K562 (cell line): ENCODE measurements around the gene RGS3. TPM values are rescaled to one million over a fixed set of nuclear protein-coding genes. Genes with fewer than 3 reads are reported as not detected.
A peak's percentile ranks its signal among the peaks of the same experiment; 100 is the strongest.

Experiments used
- ATAC-seq: fragments of 200-7000 bp; cut with Tn5 transposase; 3 replicates; pipeline ENCODE4 v1.9.1; 2020; ENCODE audit warnings: moderate library complexity
- BruUV-seq: library from RNA; stranded (reverse); fragments of 400-500 nt; replicated peaks from 2 replicates; lab custom pipeline; 2021; lab: Mats Ljungman, UMichigan
- CTCF ChIA-PET: fragments of 300-600 bp; formaldehyde crosslinking; extraction: SDS; loops from one replicate; lab custom pipeline; 2021; ENCODE audit warnings: low intra/inter-chr PET ratio; lab: Yijun Ruan, JAX
- POLR2A ChIA-PET: fragments of 300-600, 350-650 bp; sonication (Branson Sonifier 250); formaldehyde crosslinking; extraction: SDS; loops from one replicate; lab custom pipeline; 2021; ENCODE audit warnings: antibody characterized with exemption, inconsistent platforms; lab: Yijun Ruan, JAX
- DNase-seq, 4 experiments: peaks; one replicate each; pipeline versions ENCODE4 v3.0.0 to v3.0.0-alpha.2; 2011 to 2018; ENCODE audit warnings: low spot score in 3 of 4, mixed read lengths in 3 of 4; ENCODE audit errors: extremely low read depth in 1 of 4
- FAIRE-seq: peaks from 2 replicates; lab custom pipeline; 2011; peaks lifted over from hg19 to GRCh38; lab: Jason Lieb, UNC
- H2AFZ ChIP-seq: 2 replicates; pipeline ENCODE4 v1.6.0; 2011; ENCODE audit warnings: low read depth, low read length, control low read depth, inconsistent platforms
- H3K27ac ChIP-seq: fragments of 200-600 bp; 3 replicates; pipeline ENCODE4 v1.8.0; 2011; ENCODE audit warnings: low read depth, mild to moderate bottlenecking, control low read depth, inconsistent platforms, low read length, moderate library complexity, mixed read lengths; ENCODE audit errors: extremely low read depth
- H3K27me3 ChIP-seq, 2 experiments: fragments of 300-600 bp in 1 of 2; 2 replicates in 1 of 2; 3 replicates in 1 of 2; pipeline versions ENCODE4 v1.6.0 to v1.8.0; 2011; ENCODE audit warnings: inconsistent platforms in 2 of 2, low read length in 2 of 2, mild to moderate bottlenecking in 1 of 2, mixed read lengths in 1 of 2, moderate library complexity in 1 of 2; ENCODE audit not compliant: control insufficient read depth in 2 of 2, insufficient read depth in 2 of 2
- H3K36me3 ChIP-seq: fragments of 300-600 bp; 3 replicates; pipeline ENCODE4 v1.8.0; 2011; ENCODE audit warnings: mild to moderate bottlenecking, low read length, inconsistent platforms; ENCODE audit not compliant: control insufficient read depth, insufficient read depth
- H3K4me1 ChIP-seq, 2 experiments: fragments of 200-600 bp in 1 of 2; replicated peaks in 1 of 2; 2 replicates in 1 of 2; 3 replicates in 1 of 2; pipeline versions ENCODE4 v1.5.1 to v1.8.0; 2011; ENCODE audit warnings: inconsistent platforms in 2 of 2, low read length in 2 of 2, mild to moderate bottlenecking in 1 of 2, mixed read lengths in 1 of 2, moderate library complexity in 1 of 2; ENCODE audit not compliant: control insufficient read depth in 2 of 2, insufficient read depth in 2 of 2
- H3K4me2 ChIP-seq: 2 replicates; pipeline ENCODE4 v1.6.1; 2011; ENCODE audit warnings: low read length, control low read depth, inconsistent platforms, mixed read lengths; ENCODE audit not compliant: insufficient read depth
- H3K4me3 ChIP-seq: fragments of 200-600 bp; sonication (generic), shearing (Covaris generic); 2 replicates; pipeline ENCODE4 v1.5.1; 2016; ENCODE audit warnings: control low read depth, inconsistent platforms
- H3K79me2 ChIP-seq: fragments of 200-600 bp; 3 replicates; pipeline ENCODE4 v1.8.0; 2011; ENCODE audit warnings: low read length, inconsistent platforms; ENCODE audit not compliant: control insufficient read depth, insufficient read depth
- H3K9ac ChIP-seq, 2 experiments: 2 replicates each; pipeline versions ENCODE4 v1.6.0 to v1.6.1; 2011; ENCODE audit warnings: low read depth in 2 of 2, low read length in 2 of 2, control low read depth in 1 of 2, inconsistent platforms in 1 of 2, mild to moderate bottlenecking in 1 of 2, mixed read lengths in 1 of 2; ENCODE audit not compliant: insufficient read depth in 1 of 2
- H3K9me1 ChIP-seq: one replicate; pipeline ENCODE4 v1.6.0; 2011; ENCODE audit warnings: inconsistent platforms, mild to moderate bottlenecking, low read length, moderate library complexity; ENCODE audit not compliant: control insufficient read depth, insufficient read depth
- H3K9me3 ChIP-seq: replicated peaks from 2 replicates; pipeline ENCODE4 v1.5.1; 2011; ENCODE audit warnings: low read depth, low read length, inconsistent platforms; ENCODE audit not compliant: control insufficient read depth, insufficient read depth
- H4K20me1 ChIP-seq: replicated peaks from 2 replicates; pipeline ENCODE4 v1.6.1; 2011; ENCODE audit warnings: low read length, inconsistent platforms, mixed read lengths; ENCODE audit not compliant: control insufficient read depth, insufficient read depth
- GTF2E2 ChIP-seq: fragments of 200-800 bp; sonication (Bioruptor generic); IDR thresholded peaks from 2 replicates; pipeline ENCODE4 v1.6.1; 2016; ENCODE audit warnings: missing genetic modification characterization, missing compliant biosample characterization
- KAT7 ChIP-seq: sonication (generic); formaldehyde crosslinking; IDR thresholded peaks from 2 replicates; pipeline ENCODE4 v1.8.0; 2022; ENCODE audit warnings: missing genetic modification reagents, mild to moderate bottlenecking, borderline replicate concordance
- NFIC ChIP-seq: fragments of 450-650 bp; IDR thresholded peaks from 2 replicates; pipeline ENCODE4 v1.6.1; 2017; ENCODE audit warnings: mild to moderate bottlenecking, inconsistent platforms
- PPARD ChIP-seq: fragments of 250-450 bp; sonication (Bioruptor Pico); IDR thresholded peaks from 2 replicates; pipeline ENCODE4 v1.8.0; 2022; ENCODE audit warnings: inconsistent platforms, mild to moderate bottlenecking, moderate library complexity
- WGBS: fragments of 100-300 bp; shearing (Covaris generic); methylation state at CpG from one replicate; pipeline ENCODE4 v1.1.6; 2016; ENCODE audit warnings: low coverage, mixed read lengths; ENCODE audit not compliant: insufficient coverage; ENCODE audit errors: missing lambda C conversion rate; 5-methylcytosine and 5-hydroxymethylcytosine counted together
- in situ Hi-C: fragments of 300-500 bp; cut with MboI; formaldehyde crosslinking; loops from 4 replicates; pipeline ENCODE4 v1.15.0; 2018; ENCODE audit warnings: inconsistent platforms, mixed read lengths
- intact Hi-C: fragments of 100-400 bp; cut with micrococcal nuclease; formaldehyde crosslinking; loops from 2 replicates; pipeline ENCODE4 v1.14.2; 2022
- polyA plus RNA-seq, 8 experiments: library from polyadenylated mRNA; depleted of rRNA in 4 of 8; stranded (reverse) in 5 of 8; unstranded in 3 of 8; fragments of >200 nt; fragmentation: Nextera tagmentation in 2 of 8; fragmentation: Illumina TruSeq in 1 of 8; extraction: Ambion mirVana in 2 of 8; extraction: Trizol in 1 of 8; gene quantifications; 2 replicates each; pipeline versions ENCODE4 v1.2.1 to v1.2.3, GENCODE V29; 2011 to 2014; ENCODE audit warnings: inconsistent platforms in 1 of 8, missing spikeins in 1 of 8
- total RNA-seq, 7 experiments: library from RNA; depleted of rRNA in 6 of 7; stranded (reverse); fragments of >200 nt in 6 of 7; fragmentation: Illumina TruSeq in 2 of 7; extraction: Trizol in 2 of 7; gene quantifications; 2 replicates each; pipeline versions ENCODE4 v1.2.1 to v1.2.3, GENCODE V29; 2011 to 2021; ENCODE audit warnings: low replicate concordance in 1 of 7

The RGS3 gene
- total and polyA plus RNA-seq, 9 of the 15 experiments (the other 6 are each of a cell fraction or from before 2014, with no cell fraction given), result 0.08 to 2.9 (median 0.95) TPM

- 13% methylated on average over 21 of the region's 21 CpGs for WGBS
- Histone ChIP-seq H3K9ac (no peak overlapping the region), H3K4me2 (no peak overlapping the region), H3K4me1 (no peaks in the 10 kb centered on the region), H3K9me1 (no peaks in the 10 kb centered on the region), H3K79me2 (no peaks in the 10 kb centered on the region), H3K9me3 (no peaks in the 10 kb centered on the region), H3K27me3 (peaks cover 20 to 51% of the 10 kb centered on the region in 2 experiments; a peak in 4 of 5 replicates), H3K36me3 (no peaks in the 10 kb centered on the region), H3K4me3 (no peak overlapping the region), H4K20me1 (no peaks in the 10 kb centered on the region), H3K27ac (no peak overlapping the region), H2AFZ (no peak overlapping the region)
- in situ Hi-C loops (no loop called here), intact Hi-C loops (no loop called here)
- no peak for FAIRE-seq
- ChIA-PET CTCF (no interaction called here), POLR2A (interaction anchor here (1.0 kb wide), 1 partner anchor 22 kb away, joined by 3 read pairs; no protein-coding TSS in a partner anchor)
- TF ChIP-seq GTF2E2 (tag) (no peak), NFIC (peak; percentile 57), KAT7 (CRISPR knock-in tag) (no peak), PPARD (CRISPR knock-in tag) (no peak)
- peak; percentile 50; the same call in 2 of the 3 replicates for ATAC-seq
- DNase-seq, result no peak
- BruUV-seq, result no TSS peak
These were observed 146.2 kb downstream of the RGS3 start for GRCh38 chr9:113609562-113610318.
